OCI-LY3 (cell line): ENCODE measurements around the gene MYH6.

Experiments
- CTCF ChIP-seq: fragments of 200-600, 300-600 bp; sonication (generic); IDR thresholded peaks from 2 replicates; pipeline ENCODE4 v1.5.1; 2014; ENCODE audit warnings: antibody characterized with exemption, low read length, low read depth
- EZH2phosphoT487 ChIP-seq: fragments of 200-600 bp; shearing (Covaris generic); IDR thresholded peaks from 2 replicates; pipeline ENCODE4 v1.6.1; 2018; ENCODE audit warnings: antibody characterized with exemption, mixed run types, low read depth

- no peak for TF ChIP-seq CTCF
- no peak for TF ChIP-seq EZH2phosphoT487
Measured at GRCh38 chr14:23446291-23446851, 38.3 kb upstream of the MYH6 start.
